Measurements from ENCODE around the gene COBLL1. TPM values are rescaled to one million over a fixed set of nuclear protein-coding genes. Genes with fewer than 3 reads are reported as not detected.

The COBLL1 gene
- total RNA-seq, 1 donor from 2014 or later, result 110 TPM

- H3K36me3 Mint-ChIP-seq, result no peaks in the 10 kb centered on the region
- no peaks in the 10 kb centered on the region for H3K9me3 Mint-ChIP-seq
- H3K27ac Mint-ChIP-seq, result peak overlapping the region; percentile 59
- no peaks in the 10 kb centered on the region for H3K27me3 Mint-ChIP-seq (ENCODE audit: low read depth)
- DNase-seq (ENCODE audit: low spot score in 2 of 2, unreplicated experiment in 2 of 2), result no peak
- no peak for TF ChIP-seq CTCF (IDR thresholded peaks at IDR 0.05; ENCODE audit: unreplicated experiment)
- no peak overlapping the region for H3K4me3 Mint-ChIP-seq
- H3K4me1 Mint-ChIP-seq, result peaks cover 31% of the 10 kb centered on the region
Measured at GRCh38 chr2:164811819-164812218, 29.8 kb downstream of the COBLL1 start.

GRCh38 chr2:164810843-164811242 is 30.8 kb downstream of the COBLL1 start:
- no peak overlapping the region for H3K27ac Mint-ChIP-seq
- no peak overlapping the region for H3K4me3 Mint-ChIP-seq
- peaks cover 31% of the 10 kb centered on the region for H3K4me1 Mint-ChIP-seq
- H3K9me3 Mint-ChIP-seq, result no peaks in the 10 kb centered on the region
- no peaks in the 10 kb centered on the region for H3K27me3 Mint-ChIP-seq (ENCODE audit: low read depth)
- no peaks in the 10 kb centered on the region for H3K36me3 Mint-ChIP-seq
- no peak for TF ChIP-seq CTCF (IDR thresholded peaks at IDR 0.05; ENCODE audit: unreplicated experiment)
- DNase-seq (ENCODE audit: low spot score in 2 of 2, unreplicated experiment in 2 of 2), result no peak

GRCh38 chr2:164808776-164809175 is 32.8 kb downstream of the COBLL1 start:
- Mint-ChIP-seq H3K27me3 (ENCODE audit: low read depth) (no peaks in the 10 kb centered on the region), H3K36me3 (no peaks in the 10 kb centered on the region), H3K27ac (no peak overlapping the region), H3K9me3 (no peaks in the 10 kb centered on the region), H3K4me3 (no peak overlapping the region), H3K4me1 (peaks cover 25% of the 10 kb centered on the region)
- no peak for DNase-seq (ENCODE audit: low spot score in 2 of 2, unreplicated experiment in 2 of 2)
- TF ChIP-seq CTCF (IDR thresholded peaks at IDR 0.05; ENCODE audit: unreplicated experiment), result no peak

GRCh38 chr2:164803776-164804466 is 37.7 kb downstream of the COBLL1 start:
- peaks cover 32% of the 10 kb centered on the region for H3K4me1 Mint-ChIP-seq
- no peak for DNase-seq (ENCODE audit: low spot score in 2 of 2, unreplicated experiment in 2 of 2)
- H3K4me3 Mint-ChIP-seq, result no peak overlapping the region
- peak overlapping the region; percentile 78 for H3K27ac Mint-ChIP-seq
- TF ChIP-seq CTCF (IDR thresholded peaks at IDR 0.05; ENCODE audit: unreplicated experiment), result no peak
- no peaks in the 10 kb centered on the region for H3K27me3 Mint-ChIP-seq (ENCODE audit: low read depth)
- H3K9me3 Mint-ChIP-seq, result no peaks in the 10 kb centered on the region
- peaks cover 3% of the 10 kb centered on the region for H3K36me3 Mint-ChIP-seq

GRCh38 chr2:164802095-164802707 is 39.4 kb downstream of the COBLL1 start:
- peaks cover 3% of the 10 kb centered on the region for H3K36me3 Mint-ChIP-seq
- DNase-seq (ENCODE audit: low spot score in 2 of 2, unreplicated experiment in 2 of 2), result no peak
- H3K27me3 Mint-ChIP-seq (ENCODE audit: low read depth), result no peaks in the 10 kb centered on the region
- no peaks in the 10 kb centered on the region for H3K9me3 Mint-ChIP-seq
- peaks cover 41% of the 10 kb centered on the region for H3K4me1 Mint-ChIP-seq
- peak overlapping the region; percentile 11 for H3K27ac Mint-ChIP-seq
- TF ChIP-seq CTCF (IDR thresholded peaks at IDR 0.05; ENCODE audit: unreplicated experiment), result no peak
- H3K4me3 Mint-ChIP-seq, result no peak overlapping the region
